ENCODE results near the gene BEST1. TPM values are rescaled to one million over a fixed set of nuclear protein-coding genes. Genes with fewer than 3 reads are reported as not detected.

Gene BEST1
- total RNA-seq, 3 donors from 2014 or later: not detected

DNA sequence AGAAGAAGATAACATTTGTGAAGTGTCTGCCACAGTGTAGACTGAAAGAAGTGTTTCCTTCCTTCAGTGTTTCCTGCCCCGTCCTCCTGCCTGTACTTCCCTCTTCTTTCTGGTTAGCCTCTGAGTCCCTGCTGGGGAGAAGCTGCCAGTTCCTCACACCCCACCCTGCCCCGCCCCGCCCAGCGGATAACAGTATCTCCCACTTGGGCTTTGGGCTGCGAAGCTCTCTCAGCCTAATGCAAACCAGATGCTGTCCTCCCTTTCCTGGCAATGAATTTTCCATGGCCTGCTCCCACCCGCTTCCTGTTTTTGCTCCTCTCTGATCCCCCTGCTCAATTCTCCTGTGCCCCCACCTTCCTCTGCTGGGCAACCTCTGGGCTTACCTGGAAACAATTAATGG, 27.6 kb upstream of the BEST1 start:
- DNase-seq (no peak), ATAC-seq (no peak)
- no peak overlapping the region for H3K4me3 Mint-ChIP-seq
- peaks cover 8% of the 10 kb centered on the region for H3K4me1 Mint-ChIP-seq (ENCODE audit: low read depth)
- no peaks in the 10 kb centered on the region for H3K36me3 Mint-ChIP-seq (ENCODE audit: insufficient read depth)
- H3K9me3 Mint-ChIP-seq: no peaks in the 10 kb centered on the region
- peaks cover 40% of the 10 kb centered on the region for H3K27me3 Mint-ChIP-seq (ENCODE audit: low read depth)

DNA sequence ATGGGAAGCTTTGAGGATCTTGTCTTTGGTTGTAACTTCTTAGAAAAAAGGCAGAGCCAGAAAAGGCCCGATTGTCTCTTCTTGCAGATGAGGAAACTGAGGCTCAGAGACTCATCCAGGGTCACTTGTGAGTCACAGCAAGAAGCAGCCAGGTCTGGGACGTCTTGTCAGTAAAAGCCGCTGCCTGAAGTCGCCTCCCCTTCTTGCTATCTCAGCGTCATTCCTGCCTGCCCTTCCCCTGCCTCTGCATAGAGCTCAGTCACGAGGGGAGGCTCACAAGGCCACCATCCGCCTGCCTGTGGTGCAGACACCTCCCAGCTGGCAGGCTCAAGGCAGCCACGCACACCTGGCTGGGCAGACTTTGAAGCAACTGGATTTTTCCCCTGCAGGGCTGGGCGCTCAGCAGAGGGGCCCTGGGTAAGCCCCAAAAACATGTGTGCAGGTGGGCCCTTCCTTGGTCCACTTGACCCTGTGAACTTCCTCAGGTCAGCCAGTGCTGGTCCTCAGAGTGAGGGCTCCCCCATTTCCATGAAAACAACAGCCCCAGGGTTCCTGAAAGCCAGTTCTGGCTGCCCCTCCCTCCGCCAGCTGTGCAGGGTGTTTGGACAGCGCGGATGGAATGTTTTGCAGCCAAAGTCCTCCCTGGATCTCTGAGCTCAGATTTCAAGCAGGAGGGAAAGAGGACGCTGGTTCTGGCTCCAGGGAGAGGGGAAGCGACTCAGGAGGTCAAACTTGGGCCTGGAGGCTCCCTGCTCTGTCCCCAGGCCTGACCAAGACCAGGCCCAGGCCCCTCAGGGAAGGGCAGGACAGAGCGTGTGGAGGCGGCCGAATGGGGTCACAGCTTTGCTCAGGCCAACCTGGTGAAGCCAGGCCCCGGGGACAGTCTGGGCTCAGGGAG, 26.7 kb upstream of the BEST1 start:
- no peaks in the 10 kb centered on the region for H3K9me3 Mint-ChIP-seq
- H3K4me1 Mint-ChIP-seq (ENCODE audit: low read depth): no peaks in the 10 kb centered on the region
- peaks cover 31% of the 10 kb centered on the region for H3K27me3 Mint-ChIP-seq (ENCODE audit: low read depth)
- ATAC-seq (no peak), DNase-seq (no peak)
- H3K36me3 Mint-ChIP-seq (ENCODE audit: insufficient read depth): no peaks in the 10 kb centered on the region
- no peak overlapping the region for H3K4me3 Mint-ChIP-seq

DNA sequence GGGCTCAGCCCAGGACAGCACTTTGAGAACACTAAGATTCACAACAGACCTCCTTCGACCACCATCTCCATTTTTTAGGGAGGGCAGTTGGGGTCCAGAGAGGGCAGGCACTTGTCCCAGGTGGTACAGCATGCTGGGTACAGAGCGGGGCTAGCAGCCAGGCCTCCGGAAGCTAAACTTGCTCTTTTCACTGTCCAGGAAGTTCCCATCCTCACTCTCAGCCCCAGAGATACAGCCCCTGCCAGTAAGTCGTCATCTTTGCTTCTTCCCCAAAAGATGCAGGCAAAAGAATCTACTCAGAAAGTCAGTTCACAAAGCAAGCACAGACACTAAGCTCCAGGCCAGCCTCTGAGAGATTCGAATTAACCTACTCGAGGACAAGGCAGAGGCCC, 26.1 kb upstream of the BEST1 start:
- Mint-ChIP-seq H3K27me3 (ENCODE audit: low read depth) (peaks cover 25% of the 10 kb centered on the region), H3K9me3 (no peaks in the 10 kb centered on the region), H3K36me3 (ENCODE audit: insufficient read depth) (no peaks in the 10 kb centered on the region), H3K4me3 (no peak overlapping the region), H3K4me1 (ENCODE audit: low read depth) (no peaks in the 10 kb centered on the region)
- no peak for DNase-seq
- ATAC-seq: no peak

DNA sequence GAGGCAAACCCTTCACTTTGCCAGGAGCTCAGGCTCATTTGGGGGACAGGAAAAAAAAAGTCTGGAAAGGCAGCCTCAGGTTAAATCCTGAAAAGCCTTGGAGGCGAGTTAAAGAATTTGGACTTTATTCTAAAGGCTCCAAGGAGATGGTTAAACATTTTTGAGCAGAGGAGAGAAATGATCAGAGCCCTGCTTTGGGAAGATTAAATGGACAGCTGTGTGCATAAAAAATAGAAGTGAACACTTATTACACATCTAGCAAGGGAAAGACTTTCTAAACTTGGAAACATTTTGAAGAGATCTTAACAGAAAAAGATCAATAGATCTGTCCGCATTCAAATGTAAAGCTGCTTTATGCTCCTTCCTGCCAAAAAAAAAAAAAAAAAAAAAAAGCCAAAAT, 24.4 kb upstream of the BEST1 start:
- no peak for ATAC-seq
- Mint-ChIP-seq H3K27me3 (ENCODE audit: low read depth) (peaks cover 11% of the 10 kb centered on the region), H3K36me3 (ENCODE audit: insufficient read depth) (no peaks in the 10 kb centered on the region), H3K4me1 (ENCODE audit: low read depth) (no peaks in the 10 kb centered on the region), H3K4me3 (no peak overlapping the region), H3K9me3 (no peaks in the 10 kb centered on the region)
- no peak for DNase-seq

DNA sequence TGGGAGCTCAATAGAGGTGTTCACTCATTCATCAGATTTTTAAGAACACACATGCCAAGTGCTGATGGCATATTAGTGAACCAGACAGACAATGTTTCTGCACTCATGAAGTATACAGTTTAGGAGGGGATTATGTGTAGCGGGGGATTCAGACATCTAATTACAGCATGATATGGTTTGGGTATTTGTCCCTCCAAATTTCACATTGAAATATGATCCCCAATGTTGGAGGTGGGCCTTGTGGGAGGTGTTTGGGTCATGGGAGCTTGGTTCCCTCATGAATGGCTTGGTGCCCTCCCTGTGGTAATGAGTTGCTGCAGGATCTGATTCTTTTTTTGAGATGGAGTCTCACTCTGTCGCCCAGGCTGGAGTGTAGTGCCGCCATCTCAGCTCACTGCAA, 23.9 kb upstream of the BEST1 start:
- Mint-ChIP-seq H3K4me1 (ENCODE audit: low read depth) (no peaks in the 10 kb centered on the region), H3K27me3 (ENCODE audit: low read depth) (peaks cover 13% of the 10 kb centered on the region), H3K36me3 (ENCODE audit: insufficient read depth) (no peaks in the 10 kb centered on the region), H3K9me3 (no peaks in the 10 kb centered on the region), H3K4me3 (no peak overlapping the region)
- ATAC-seq (no peak), DNase-seq (no peak)

DNA sequence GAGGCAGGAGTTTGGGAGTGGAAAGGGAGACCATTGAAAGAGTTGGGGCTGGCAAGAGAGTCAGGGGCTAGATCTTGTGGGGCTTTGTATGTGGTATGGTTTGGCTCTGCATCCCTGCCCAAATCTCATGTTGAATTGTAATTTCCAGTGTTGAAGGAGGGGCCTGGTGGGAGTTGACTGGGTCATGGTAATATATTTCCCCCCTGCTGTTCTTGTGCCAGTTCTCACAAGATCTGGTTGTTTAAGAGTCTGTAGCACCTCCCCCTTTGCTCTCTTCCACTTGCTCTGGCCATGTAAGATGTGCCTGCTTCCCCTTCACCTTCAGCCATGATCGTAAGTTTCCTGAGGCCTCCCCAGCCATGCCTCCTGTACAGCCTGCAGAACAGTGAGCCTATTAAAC, 22.6 kb upstream of the BEST1 start:
- peaks cover 10% of the 10 kb centered on the region for H3K27me3 Mint-ChIP-seq (ENCODE audit: low read depth)
- ATAC-seq: no peak
- H3K9me3 Mint-ChIP-seq: no peaks in the 10 kb centered on the region
- no peak for DNase-seq
- no peaks in the 10 kb centered on the region for H3K36me3 Mint-ChIP-seq (ENCODE audit: insufficient read depth)
- H3K4me1 Mint-ChIP-seq (ENCODE audit: low read depth): no peaks in the 10 kb centered on the region
- H3K4me3 Mint-ChIP-seq: no peak overlapping the region

DNA sequence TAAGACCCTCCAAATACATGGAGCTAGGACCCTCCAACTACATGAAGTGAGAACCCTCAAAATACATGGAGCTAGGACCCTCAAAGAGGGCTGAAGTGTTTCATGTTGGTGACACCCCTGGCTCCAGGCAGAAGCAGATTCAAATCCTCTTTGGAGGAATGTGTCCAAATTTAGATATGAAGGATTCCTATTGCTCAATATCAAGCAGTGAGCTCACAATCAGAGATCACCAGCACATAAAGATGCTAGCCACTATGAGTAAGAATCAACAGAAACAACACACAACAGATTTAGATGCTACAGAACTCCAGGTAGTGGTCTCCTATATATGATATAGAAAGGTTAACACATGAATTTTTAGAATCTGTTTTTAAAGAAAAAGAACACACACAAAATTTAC, 21.5 kb upstream of the BEST1 start:
- no peak for DNase-seq
- H3K27me3 Mint-ChIP-seq (ENCODE audit: low read depth): peaks cover 11% of the 10 kb centered on the region
- H3K36me3 Mint-ChIP-seq (ENCODE audit: insufficient read depth): no peaks in the 10 kb centered on the region
- H3K9me3 Mint-ChIP-seq: peaks cover 5% of the 10 kb centered on the region
- no peak overlapping the region for H3K4me3 Mint-ChIP-seq
- H3K4me1 Mint-ChIP-seq (ENCODE audit: low read depth): no peaks in the 10 kb centered on the region
- ATAC-seq: no peak

DNA sequence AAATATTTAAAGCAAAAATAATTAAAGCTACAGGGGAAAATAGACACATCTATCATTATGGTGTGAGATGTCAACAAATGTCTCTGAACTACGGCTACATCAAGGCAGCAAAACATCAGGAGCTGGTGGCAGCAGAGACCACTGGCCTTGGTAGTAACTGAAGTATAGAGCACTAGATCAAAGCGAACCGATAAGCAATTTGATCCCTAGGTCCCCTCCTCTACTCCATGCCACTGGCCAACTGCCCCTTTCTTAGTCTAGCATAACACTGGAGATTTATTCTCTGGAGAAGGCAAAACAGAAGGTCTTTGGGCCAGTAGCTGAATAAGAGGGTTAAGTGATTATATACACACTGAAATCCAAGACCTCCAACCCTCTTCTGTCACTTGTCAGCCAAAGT, 19.2 kb upstream of the BEST1 start:
- Mint-ChIP-seq H3K4me3 (no peak overlapping the region), H3K36me3 (ENCODE audit: insufficient read depth) (peaks cover under 1% of the 10 kb centered on the region), H3K27me3 (ENCODE audit: low read depth) (peaks cover 17% of the 10 kb centered on the region), H3K4me1 (ENCODE audit: low read depth) (no peaks in the 10 kb centered on the region), H3K9me3 (peaks cover 7% of the 10 kb centered on the region)
- DNase-seq (no peak), ATAC-seq (no peak)

DNA sequence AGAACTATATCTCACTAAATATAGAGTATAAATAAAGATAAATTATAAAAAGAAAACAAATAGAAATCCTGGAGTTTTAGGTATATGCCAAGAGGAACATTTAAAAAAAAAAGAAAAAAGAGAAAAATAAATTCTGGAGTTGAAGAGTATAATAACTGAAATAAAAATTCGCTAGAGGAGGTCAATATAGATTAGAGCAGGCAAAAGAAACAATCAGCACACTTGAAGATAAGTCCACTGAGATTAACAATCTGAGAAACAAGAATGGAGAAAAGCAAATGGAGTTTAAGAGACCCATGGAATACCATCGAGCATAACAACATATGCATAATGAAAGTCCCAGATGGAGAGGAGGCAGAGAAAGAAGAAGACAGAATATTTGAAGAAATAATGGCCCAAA, 14.3 kb upstream of the BEST1 start:
- Mint-ChIP-seq H3K9me3 (peaks cover 18% of the 10 kb centered on the region), H3K27me3 (ENCODE audit: low read depth) (peaks cover 26% of the 10 kb centered on the region), H3K4me1 (ENCODE audit: low read depth) (no peaks in the 10 kb centered on the region), H3K4me3 (no peak overlapping the region), H3K36me3 (ENCODE audit: insufficient read depth) (peaks cover 3% of the 10 kb centered on the region)
- DNase-seq: no peak
- no peak for ATAC-seq

DNA sequence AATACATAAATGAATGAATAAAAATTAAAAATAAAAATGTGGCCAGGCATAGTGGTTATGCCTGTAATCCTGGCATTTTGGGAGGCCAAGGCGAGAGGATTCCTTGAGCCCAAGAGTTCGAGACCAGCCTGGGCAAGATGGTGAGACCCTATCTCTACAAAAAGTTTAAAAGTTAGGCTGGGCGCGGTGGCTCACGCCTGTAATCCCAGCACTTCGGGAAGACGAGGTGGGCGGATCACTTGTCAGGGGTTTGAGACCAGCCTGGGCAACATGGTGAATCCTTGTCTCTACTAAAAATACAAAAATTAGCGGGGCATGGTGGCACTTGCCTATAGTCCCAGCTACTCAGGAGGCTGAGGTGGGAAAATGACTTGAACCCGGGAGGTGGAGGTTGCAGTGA, 9.7 kb upstream of the BEST1 start:
- H3K36me3 Mint-ChIP-seq (ENCODE audit: insufficient read depth): peaks cover 3% of the 10 kb centered on the region
- peaks cover 10% of the 10 kb centered on the region for H3K27me3 Mint-ChIP-seq (ENCODE audit: low read depth)
- ATAC-seq (no peak), DNase-seq (no peak)
- H3K4me3 Mint-ChIP-seq: no peak overlapping the region
- no peaks in the 10 kb centered on the region for H3K4me1 Mint-ChIP-seq (ENCODE audit: low read depth)
- peaks cover 13% of the 10 kb centered on the region for H3K9me3 Mint-ChIP-seq

DNA sequence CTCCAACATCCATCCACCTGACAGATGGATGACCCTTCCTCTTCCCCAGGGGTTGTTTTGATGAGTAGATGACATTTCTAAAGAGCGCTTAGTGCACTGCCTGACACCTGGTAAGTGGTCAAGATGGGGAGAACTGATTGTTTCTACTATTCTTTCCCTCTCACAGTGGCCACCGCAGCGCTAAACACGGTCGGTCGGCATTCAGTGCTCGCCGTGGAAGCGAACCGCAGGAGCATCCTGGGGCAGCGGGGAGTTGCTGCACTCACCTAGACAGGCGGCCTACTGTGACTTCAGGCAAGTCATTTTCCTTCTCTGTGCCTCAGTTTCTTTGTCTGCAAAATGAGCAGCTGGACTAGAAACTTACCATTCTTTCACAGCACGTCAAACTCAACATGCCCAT, 5.0 kb upstream of the BEST1 start:
- no peaks in the 10 kb centered on the region for H3K36me3 Mint-ChIP-seq (ENCODE audit: insufficient read depth)
- H3K4me3 Mint-ChIP-seq: no peak overlapping the region
- no peak for ATAC-seq
- no peaks in the 10 kb centered on the region for H3K9me3 Mint-ChIP-seq
- no peak for DNase-seq
- H3K27me3 Mint-ChIP-seq (ENCODE audit: low read depth): no peaks in the 10 kb centered on the region
- H3K4me1 Mint-ChIP-seq (ENCODE audit: low read depth): peaks cover 3% of the 10 kb centered on the region

DNA sequence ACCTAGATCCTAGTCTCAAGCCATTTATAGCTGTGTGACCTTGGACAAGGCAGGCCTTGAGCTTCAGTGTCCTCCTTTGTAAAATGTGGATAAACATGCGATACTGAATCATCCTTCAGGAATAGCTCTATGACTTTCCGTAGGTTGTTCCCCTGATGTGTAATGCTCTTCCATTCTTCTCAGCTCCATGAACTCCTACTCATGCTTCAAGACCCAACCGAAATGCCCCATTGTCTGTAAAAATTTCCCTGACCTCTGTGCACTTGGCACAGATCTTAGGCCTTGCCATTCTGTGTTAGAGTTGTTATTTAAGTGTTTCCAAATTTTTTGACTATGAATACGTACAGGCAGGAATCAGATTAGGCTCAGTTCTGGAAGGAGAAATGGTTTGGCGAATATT, 3.3 kb upstream of the BEST1 start:
- ATAC-seq (no peak), DNase-seq (no peak)
- Mint-ChIP-seq H3K36me3 (ENCODE audit: insufficient read depth) (no peaks in the 10 kb centered on the region), H3K27me3 (ENCODE audit: low read depth) (no peaks in the 10 kb centered on the region), H3K4me3 (no peak overlapping the region), H3K9me3 (no peaks in the 10 kb centered on the region), H3K4me1 (ENCODE audit: low read depth) (peaks cover 3% of the 10 kb centered on the region)

DNA sequence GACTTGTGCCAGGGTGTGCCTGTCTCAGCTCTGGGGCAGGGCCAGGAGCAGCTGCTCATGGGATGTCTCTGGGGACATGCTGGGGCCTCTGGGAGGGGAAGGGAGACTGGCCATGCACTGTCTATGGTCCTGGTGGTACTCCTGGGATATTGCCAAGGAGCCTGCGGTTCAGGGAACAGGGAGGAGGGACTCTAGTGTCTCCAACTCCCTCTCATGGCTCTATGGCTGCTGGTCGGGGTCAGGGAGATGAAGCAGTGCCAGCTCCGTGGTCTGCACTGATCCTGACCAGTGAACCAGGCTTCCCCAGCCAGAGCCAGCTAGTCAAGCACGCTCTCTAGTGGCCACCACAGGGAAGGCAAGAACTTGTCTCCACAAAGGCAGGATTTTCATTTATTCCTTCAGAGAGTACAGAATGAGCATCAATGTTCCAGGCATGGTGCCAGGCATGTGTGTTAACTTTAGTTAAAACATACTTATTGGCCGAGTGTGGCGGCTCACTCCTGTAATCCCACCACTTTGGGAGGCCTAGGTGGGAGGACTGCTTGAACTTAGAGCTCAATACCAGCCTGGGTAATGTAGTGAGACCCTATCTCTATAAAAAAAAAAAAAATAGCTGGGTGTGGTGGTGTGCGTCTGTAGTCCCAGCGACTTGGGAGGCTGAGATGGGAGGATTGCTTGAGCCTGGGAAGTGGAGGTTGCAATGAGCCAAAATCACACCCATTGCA, 2.5 kb upstream of the BEST1 start:
- peaks cover 2% of the 10 kb centered on the region for H3K27me3 Mint-ChIP-seq (ENCODE audit: low read depth)
- peak; percentile 69 to 76 for ATAC-seq
- no peaks in the 10 kb centered on the region for H3K36me3 Mint-ChIP-seq (ENCODE audit: insufficient read depth)
- H3K4me1 Mint-ChIP-seq (ENCODE audit: low read depth): peaks cover 3% of the 10 kb centered on the region
- H3K9me3 Mint-ChIP-seq: no peaks in the 10 kb centered on the region
- H3K4me3 Mint-ChIP-seq: no peak overlapping the region
- peak; percentile 55 for DNase-seq

DNA sequence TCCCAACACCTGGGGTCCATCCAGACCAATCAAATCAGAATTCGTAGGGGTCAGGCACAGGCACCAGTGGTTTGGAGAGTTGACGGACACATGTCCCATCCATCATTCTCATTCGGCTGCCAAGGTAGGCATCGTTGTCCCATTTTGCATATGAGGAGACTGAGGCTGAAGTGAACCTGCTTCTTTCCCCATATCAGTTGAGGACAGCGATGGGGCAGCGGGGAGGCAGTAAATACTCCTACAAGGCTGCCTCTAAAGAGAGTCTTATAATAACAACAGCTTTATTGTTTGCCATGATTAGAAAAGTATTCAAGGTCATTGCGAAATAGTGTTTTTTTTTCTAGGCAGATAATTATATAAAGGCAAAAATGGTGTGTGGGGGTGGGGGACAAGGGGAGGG, 1.6 kb upstream of the BEST1 start:
- Mint-ChIP-seq H3K4me1 (ENCODE audit: low read depth) (peaks cover 3% of the 10 kb centered on the region), H3K9me3 (no peaks in the 10 kb centered on the region), H3K27me3 (ENCODE audit: low read depth) (peaks cover 2% of the 10 kb centered on the region), H3K4me3 (no peak overlapping the region), H3K36me3 (ENCODE audit: insufficient read depth) (no peaks in the 10 kb centered on the region)
- ATAC-seq: no peak
- DNase-seq: no peak

All from activated T-cell treated with anti-CD3 and anti-CD28 coated beads, Interleukin-2, amount 50 U/mL, for 4 hours (primary cell).